Mesenchymal stem cell (in vitro differentiated cells and primary cell): ENCODE measurements around the gene DCAF7.

Source experiments
- DNase-seq: peaks from one replicate; pipeline ENCODE4 v3.0.0-alpha.2; 2013
- H2AFZ ChIP-seq: one replicate; pipeline ENCODE4 v1.6.1; 2013; ENCODE audit warnings: low read depth, mild to moderate bottlenecking, control low read depth, inconsistent platforms, low read length, moderate library complexity
- H2AK5ac ChIP-seq: 2 replicates; pipeline ENCODE4 v1.6.1; 2013; ENCODE audit warnings: low read length, moderate library complexity, mild to moderate bottlenecking, inconsistent platforms; ENCODE audit not compliant: severe bottlenecking
- H2BK120ac ChIP-seq: one replicate; pipeline ENCODE4 v1.6.1; 2013; ENCODE audit warnings: low read depth, mild to moderate bottlenecking, inconsistent platforms, low read length, moderate library complexity
- H2BK12ac ChIP-seq, 2 experiments: one replicate each; pipeline ENCODE4 v1.6.1; 2013; ENCODE audit warnings: inconsistent platforms in 2 of 2, low read length in 2 of 2, mild to moderate bottlenecking in 2 of 2, moderate library complexity in 2 of 2, control low read depth in 1 of 2
- H2BK15ac ChIP-seq: one replicate; pipeline ENCODE4 v1.6.1; 2013; ENCODE audit warnings: mild to moderate bottlenecking, low read depth, inconsistent platforms; ENCODE audit not compliant: poor library complexity, severe bottlenecking
- H2BK5ac ChIP-seq: 2 replicates; pipeline ENCODE4 v1.6.1; 2013; ENCODE audit warnings: low read depth, mild to moderate bottlenecking, low read length, control low read depth, inconsistent platforms; ENCODE audit not compliant: poor library complexity, severe bottlenecking
- H3K14ac ChIP-seq, 2 experiments: one replicate each; pipeline ENCODE4 v1.6.1; 2013; ENCODE audit warnings: inconsistent platforms in 2 of 2, low read length in 2 of 2, control low read depth in 1 of 2, mild to moderate bottlenecking in 1 of 2, moderate library complexity in 1 of 2
- H3K18ac ChIP-seq, 2 experiments: one replicate each; pipeline ENCODE4 v1.6.1; 2013; ENCODE audit warnings: inconsistent platforms in 2 of 2, low read length in 2 of 2, control low read depth in 1 of 2, low read depth in 1 of 2, mild to moderate bottlenecking in 1 of 2
- H3K23ac ChIP-seq, 2 experiments: one replicate each; pipeline ENCODE4 v1.6.1; 2013; ENCODE audit warnings: inconsistent platforms in 2 of 2, low read length in 2 of 2, mild to moderate bottlenecking in 2 of 2, moderate library complexity in 2 of 2, control low read depth in 1 of 2
- H3K27ac ChIP-seq: 2 replicates; pipeline ENCODE4 v1.5.1; 2013; ENCODE audit warnings: mild to moderate bottlenecking, moderate library complexity, low read length, control low read depth, inconsistent platforms; ENCODE audit not compliant: poor library complexity, severe bottlenecking
- H3K27me3 ChIP-seq, 2 experiments: 2 replicates each; pipeline versions ENCODE4 v1.6.1 to v1.7.0; 2013; ENCODE audit warnings: low read length in 2 of 2, mild to moderate bottlenecking in 2 of 2, moderate library complexity in 2 of 2, control low read depth in 1 of 2, inconsistent platforms in 1 of 2; ENCODE audit not compliant: control insufficient read depth in 1 of 2, insufficient read depth in 1 of 2
- H3K36me3 ChIP-seq, 2 experiments: 2 replicates each; pipeline versions ENCODE4 v1.6.1 to v1.7.0; 2013; ENCODE audit warnings: low read length in 2 of 2, control low read depth in 1 of 2, inconsistent platforms in 1 of 2, low read depth in 1 of 2, mild to moderate bottlenecking in 1 of 2; ENCODE audit not compliant: insufficient read depth in 2 of 2, control insufficient read depth in 1 of 2
- H3K4ac ChIP-seq, 2 experiments: one replicate each; pipeline ENCODE4 v1.6.1; 2013; ENCODE audit warnings: inconsistent platforms in 2 of 2, low read length in 2 of 2, mild to moderate bottlenecking in 2 of 2, moderate library complexity in 2 of 2, control low read depth in 1 of 2, low read depth in 1 of 2
- H3K4me1 ChIP-seq: 2 replicates; pipeline ENCODE4 v1.6.1; 2013; ENCODE audit warnings: low read depth, low read length, control low read depth; ENCODE audit not compliant: control insufficient read depth, insufficient read depth
- H3K4me2 ChIP-seq: 2 replicates; pipeline ENCODE4 v1.6.1; 2013; ENCODE audit warnings: low read length, mild to moderate bottlenecking, inconsistent platforms; ENCODE audit not compliant: poor library complexity, severe bottlenecking
- H3K4me3 ChIP-seq, 2 experiments: 2 replicates each; pipeline versions ENCODE4 v1.5.1 to v1.7.0; 2013; ENCODE audit warnings: low read length in 2 of 2, mild to moderate bottlenecking in 2 of 2, control low read depth in 1 of 2, low read depth in 1 of 2; ENCODE audit not compliant: insufficient read depth in 1 of 2
- H3K79me1 ChIP-seq: replicated peaks from 2 replicates; pipeline ENCODE4 v1.6.1; 2013; ENCODE audit warnings: mild to moderate bottlenecking, control low read depth, low read length, inconsistent platforms; ENCODE audit not compliant: poor library complexity, severe bottlenecking
- H3K9ac ChIP-seq: 2 replicates; pipeline ENCODE4 v1.7.0; 2013; ENCODE audit warnings: mild to moderate bottlenecking, low read length, moderate library complexity
- H3K9me3 ChIP-seq: 2 replicates; pipeline ENCODE4 v1.7.0; 2013; ENCODE audit warnings: mild to moderate bottlenecking, low read length; ENCODE audit not compliant: control insufficient read depth
- H4K8ac ChIP-seq: one replicate; pipeline ENCODE4 v1.6.1; 2013; ENCODE audit warnings: inconsistent platforms, mild to moderate bottlenecking, low read length, moderate library complexity
- H4K91ac ChIP-seq: one replicate; pipeline ENCODE4 v1.6.1; 2013; ENCODE audit warnings: mild to moderate bottlenecking, low read length, inconsistent platforms
- WGBS: methylation state at CpG from one replicate; pipeline ENCODE4 v1.1.7; 2013; ENCODE audit warnings: mixed read lengths; 5-methylcytosine and 5-hydroxymethylcytosine counted together

DCAF7 gene

DNA sequence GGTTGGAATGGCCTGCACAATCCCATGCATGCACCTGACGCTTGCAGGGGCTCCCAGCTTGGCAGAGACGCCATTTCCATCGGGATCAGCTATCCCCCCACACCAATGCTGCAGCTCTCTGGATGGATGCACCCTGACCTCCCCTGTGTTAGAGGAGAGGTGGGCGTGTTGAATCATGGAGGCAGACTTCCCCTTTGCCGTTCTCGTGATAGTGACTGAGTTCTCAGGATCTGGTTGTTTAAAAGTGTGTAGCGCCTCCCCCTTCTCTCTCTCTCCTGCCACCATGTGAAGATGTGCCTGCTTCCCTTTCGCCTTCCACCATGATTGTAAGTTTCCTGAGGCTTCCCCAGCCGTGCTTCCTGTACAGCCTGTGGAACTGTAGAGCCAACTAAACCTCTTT, 44.9 kb upstream of the DCAF7 start:
- H4K91ac ChIP-seq = no peak overlapping the region
- H4K8ac ChIP-seq = no peak overlapping the region
- no peak overlapping the region for H3K18ac ChIP-seq
- no peak overlapping the region for H3K4me2 ChIP-seq
- H3K9ac ChIP-seq = no peak overlapping the region
- H3K4me3 ChIP-seq = no peak overlapping the region
- no peaks in the 10 kb centered on the region for H3K79me1 ChIP-seq
- H3K27ac ChIP-seq = no peak overlapping the region
- H2AFZ ChIP-seq = no peak overlapping the region
- WGBS = 91% methylated on average over 9 of the region's 9 CpGs
- no peaks in the 10 kb centered on the region for H3K9me3 ChIP-seq
- no peak overlapping the region for H2AK5ac ChIP-seq
- H3K4me1 ChIP-seq = no peaks in the 10 kb centered on the region
- no peak overlapping the region for H2BK12ac ChIP-seq
- H3K27me3 ChIP-seq = peaks cover 50 to 86% of the 10 kb centered on the region in 2 experiments
- no peak overlapping the region for H2BK15ac ChIP-seq
- no peak overlapping the region for H3K14ac ChIP-seq
- H3K36me3 ChIP-seq = no peaks in the 10 kb centered on the region
- no peak for DNase-seq
- H3K4ac ChIP-seq = no peak overlapping the region
- H2BK5ac ChIP-seq = no peak overlapping the region
- no peak overlapping the region for H3K23ac ChIP-seq
- no peak overlapping the region for H2BK120ac ChIP-seq

DNA sequence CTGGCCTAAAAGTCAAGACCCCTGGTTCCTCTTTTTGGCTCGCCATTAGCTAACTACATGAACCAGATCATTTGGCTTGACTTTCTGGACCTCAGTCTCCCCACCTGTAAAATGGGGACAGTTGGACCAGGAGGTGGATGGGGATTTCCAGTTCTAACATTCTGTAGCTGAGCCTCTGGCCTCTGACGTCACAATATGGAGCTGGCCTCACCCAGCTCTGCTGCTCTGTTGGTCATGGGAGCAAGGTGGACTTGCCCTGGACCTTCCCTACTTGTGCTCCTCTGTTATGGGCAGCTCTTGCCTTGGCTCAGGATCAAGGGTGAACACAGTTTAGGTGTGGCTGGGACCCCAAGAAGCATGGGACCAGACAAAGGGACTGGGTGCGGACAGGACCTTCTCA, 43.6 kb upstream of the DCAF7 start:
- H3K4me2 ChIP-seq = no peak overlapping the region
- peaks cover 41 to 77% of the 10 kb centered on the region in 2 experiments for H3K27me3 ChIP-seq
- no peaks in the 10 kb centered on the region for H3K9me3 ChIP-seq
- no peak overlapping the region for H4K91ac ChIP-seq
- H2BK120ac ChIP-seq = no peak overlapping the region
- H3K14ac ChIP-seq = no peak overlapping the region
- no peak overlapping the region for H3K27ac ChIP-seq
- H3K79me1 ChIP-seq = no peaks in the 10 kb centered on the region
- H2AFZ ChIP-seq = no peak overlapping the region
- no peak overlapping the region for H3K9ac ChIP-seq
- no peak overlapping the region for H2AK5ac ChIP-seq
- no peaks in the 10 kb centered on the region for H3K4me1 ChIP-seq
- H3K36me3 ChIP-seq = no peaks in the 10 kb centered on the region
- H3K23ac ChIP-seq = no peak overlapping the region
- H3K4ac ChIP-seq = no peak overlapping the region
- WGBS = 95% methylated on average over 3 of the region's 3 CpGs
- no peak overlapping the region for H4K8ac ChIP-seq
- no peak overlapping the region for H2BK5ac ChIP-seq
- H2BK12ac ChIP-seq = no peak overlapping the region
- no peak overlapping the region for H3K4me3 ChIP-seq
- no peak overlapping the region for H3K18ac ChIP-seq
- H2BK15ac ChIP-seq = no peak overlapping the region
- DNase-seq = no peak

DNA sequence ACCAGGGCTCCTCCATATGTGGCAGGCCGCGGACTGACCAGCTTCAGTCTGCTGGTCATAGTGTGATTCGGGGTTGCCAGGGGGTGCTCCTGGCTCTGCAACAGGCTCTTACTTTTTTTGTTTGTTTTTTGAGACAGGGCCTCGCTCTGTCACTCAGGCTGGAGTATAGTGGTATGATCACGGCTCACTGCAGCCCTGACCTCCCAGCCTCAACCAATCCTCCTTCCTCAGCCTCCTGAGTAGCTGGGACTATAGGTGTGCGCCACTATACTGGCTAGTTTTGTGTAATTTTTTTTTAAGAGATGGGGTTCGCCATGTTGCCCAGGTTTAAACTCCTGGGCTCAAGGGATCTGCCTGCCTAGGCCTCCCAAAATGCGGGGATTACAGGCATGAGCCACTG, 38.9 kb upstream of the DCAF7 start:
- Histone ChIP-seq H3K14ac (no peak overlapping the region), H3K4me2 (no peak overlapping the region), H4K8ac (no peak overlapping the region), H3K9ac (no peak overlapping the region), H3K36me3 (no peaks in the 10 kb centered on the region), H3K27ac (no peak overlapping the region), H2BK5ac (no peak overlapping the region), H3K79me1 (no peaks in the 10 kb centered on the region), H3K9me3 (no peaks in the 10 kb centered on the region), H3K27me3 (peaks cover 49 to 61% of the 10 kb centered on the region in 2 experiments), H2BK120ac (no peak overlapping the region), H3K4me3 (no peak overlapping the region), H2AFZ (no peak overlapping the region), H2BK12ac (no peak overlapping the region), H2AK5ac (no peak overlapping the region), H3K4me1 (no peaks in the 10 kb centered on the region), H3K18ac (no peak overlapping the region), H2BK15ac (no peak overlapping the region), H3K4ac (no peak overlapping the region), H3K23ac (no peak overlapping the region), H4K91ac (no peak overlapping the region)
- 84% methylated on average over 8 of the region's 8 CpGs for WGBS
- DNase-seq = no peak

DNA sequence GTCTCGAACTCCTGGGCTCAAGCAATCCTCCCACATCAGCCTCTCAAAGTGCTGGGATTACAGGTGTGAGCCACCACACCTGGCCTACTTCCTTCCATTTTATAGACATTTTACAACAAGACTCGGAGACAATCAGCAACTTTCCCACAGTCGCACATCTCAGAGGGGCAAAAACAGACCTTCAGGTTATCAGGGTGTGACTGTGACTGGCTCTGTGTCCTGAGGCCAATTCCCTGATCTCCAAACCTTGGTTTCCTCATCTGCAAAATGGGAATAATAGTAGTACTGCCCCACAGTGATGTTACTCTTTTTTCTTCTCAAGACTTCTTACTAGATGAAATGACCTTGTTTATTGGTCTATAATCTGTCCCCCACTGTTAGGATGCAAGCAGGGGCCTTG, 37.9 kb upstream of the DCAF7 start:
- Histone ChIP-seq H2AK5ac (no peak overlapping the region), H3K4ac (no peak overlapping the region), H2BK15ac (no peak overlapping the region), H2AFZ (no peak overlapping the region), H3K4me1 (peaks cover 2% of the 10 kb centered on the region), H3K4me3 (no peak overlapping the region), H3K79me1 (no peaks in the 10 kb centered on the region), H3K27me3 (peaks cover 50% of the 10 kb centered on the region in 2 experiments), H3K9ac (no peak overlapping the region), H2BK12ac (no peak overlapping the region), H3K18ac (no peak overlapping the region), H3K4me2 (no peak overlapping the region), H3K27ac (no peak overlapping the region), H2BK120ac (no peak overlapping the region), H4K91ac (no peak overlapping the region), H3K23ac (no peak overlapping the region), H4K8ac (no peak overlapping the region), H3K9me3 (no peaks in the 10 kb centered on the region), H3K14ac (no peak overlapping the region), H2BK5ac (no peak overlapping the region), H3K36me3 (no peaks in the 10 kb centered on the region)
- 81% methylated on average over 3 of the region's 3 CpGs for WGBS
- no peak for DNase-seq
